Measurements from ENCODE around the gene TMTC1. TPM values are rescaled to one million over a fixed set of nuclear protein-coding genes. Genes with fewer than 3 reads are reported as not detected.
A peak's percentile ranks its signal among the peaks of the same experiment; 100 is the strongest.

TMTC1 gene
- polyA plus RNA-seq, 1 donor (not counting 4 experiments of a cell fraction or from before 2014, with no cell fraction given): 3.7 TPM

DNA sequence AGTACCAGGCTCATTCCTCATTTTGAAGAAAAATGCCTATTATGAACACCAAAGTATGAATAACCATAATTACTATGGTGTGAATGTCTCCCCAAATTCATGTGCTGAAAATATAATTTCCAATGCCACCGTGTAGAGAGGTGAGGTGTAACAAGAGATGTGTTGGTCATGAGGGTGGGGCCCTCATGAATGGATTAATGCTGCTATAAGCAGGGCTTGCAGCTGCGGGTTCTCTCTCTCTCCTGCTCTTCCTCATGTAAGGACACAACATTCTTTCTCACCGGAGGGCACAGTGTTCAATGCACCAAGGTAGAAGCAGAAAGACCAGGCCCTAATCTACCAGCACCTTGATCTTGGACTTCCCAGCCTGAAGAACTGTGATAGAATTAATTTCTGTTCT is 70.0 kb downstream of the TMTC1 start:
- Histone ChIP-seq H2AFZ (ENCODE audit: control insufficient read depth, low read length) (no peak overlapping the region), H3K27ac (ENCODE audit: control insufficient read depth, insufficient read depth, low read length) (peak overlapping the region; percentile 58)
- no peak for TF ChIP-seq CTCF (optimal IDR thresholded peaks at IDR 0.05 in 1 of 3, IDR thresholded peaks at IDR 0.05 in 1 of 3, conservative IDR thresholded peaks at IDR 0.05 in 1 of 3; ENCODE audit: extremely low read depth in 1 of 3, insufficient read depth in 2 of 3, low read length in 3 of 3)

DNA sequence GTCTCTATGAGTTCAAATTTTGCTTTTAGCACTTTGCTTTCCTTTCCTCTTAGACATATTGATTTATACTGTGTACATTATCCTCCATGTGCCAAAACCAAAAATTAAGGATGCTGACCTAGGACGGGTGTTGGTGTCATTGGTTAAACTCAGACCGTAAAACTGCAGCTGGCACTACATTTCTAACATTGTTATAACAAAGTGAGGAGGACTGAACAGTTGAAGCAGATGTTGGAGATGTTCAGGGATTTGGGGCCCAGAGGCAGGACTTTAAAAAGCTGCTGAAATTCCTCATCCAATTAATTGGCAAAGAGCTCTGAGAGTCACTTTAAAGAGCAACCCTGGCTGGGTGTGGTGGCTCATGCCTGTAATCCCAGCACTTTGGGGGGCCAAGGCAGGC is 72.4 kb downstream of the TMTC1 start:
- Histone ChIP-seq H3K27ac (ENCODE audit: control insufficient read depth, insufficient read depth, low read length) (no peak overlapping the region), H2AFZ (ENCODE audit: control insufficient read depth, low read length) (no peak overlapping the region), H3K79me2 (ENCODE audit: control insufficient read depth, insufficient read depth, low read length) (no peaks in the 10 kb centered on the region), H3K4me3 (ENCODE audit: control insufficient read depth in 2 of 3, extremely low read depth in 1 of 3, insufficient read depth in 2 of 3, low read depth in 1 of 3, low read length in 3 of 3) (no peak overlapping the region), H4K20me1 (ENCODE audit: control insufficient read depth, extremely low read depth, insufficient read depth, low read length) (no peaks in the 10 kb centered on the region), H3K27me3 (ENCODE audit: control insufficient read depth, extremely low read depth, insufficient read depth, low read length) (no peaks in the 10 kb centered on the region), H3K9me3 (ENCODE audit: control insufficient read depth, low read depth, low read length) (no peaks in the 10 kb centered on the region), H3K4me1 (ENCODE audit: control insufficient read depth, extremely low read depth, insufficient read depth, low read length) (peaks cover 18% of the 10 kb centered on the region), H3K9me1 (ENCODE audit: control insufficient read depth, extremely low read depth, insufficient read depth, low read length) (no peaks in the 10 kb centered on the region), H3K9ac (ENCODE audit: control insufficient read depth, extremely low read depth, insufficient read depth, low read length) (no peak overlapping the region), H3K4me2 (ENCODE audit: control insufficient read depth, extremely low read depth, insufficient read depth, low read depth, low read length) (no peak overlapping the region), H3K36me3 (ENCODE audit: control insufficient read depth in 2 of 2, extremely low read depth in 1 of 2, insufficient read depth in 2 of 2, low read length in 2 of 2) (no peaks in the 10 kb centered on the region)
- FAIRE-seq (no peak), DNase-seq (ENCODE audit: low read depth, low spot score) (no peak)
- TF ChIP-seq EZH2 (IDR thresholded peaks at IDR 0.05; ENCODE audit: low read length) (no peak), CTCF (optimal IDR thresholded peaks at IDR 0.05 in 1 of 3, IDR thresholded peaks at IDR 0.05 in 1 of 3, conservative IDR thresholded peaks at IDR 0.05 in 1 of 3; ENCODE audit: extremely low read depth in 1 of 3, insufficient read depth in 2 of 3, low read length in 3 of 3) (no peak)
- dilution Hi-C loops (cut with MboI; ENCODE audit: extremely low pct_ligation_motif_present, low sequenced_read_pairs): no loop called here

More for the DNA sequence above, 70.0 kb downstream of the TMTC1 start:
- no peaks in the 10 kb centered on the region for H3K27me3 ChIP-seq (ENCODE audit: control insufficient read depth, extremely low read depth, insufficient read depth, low read length)
- dilution Hi-C loops (cut with MboI; ENCODE audit: extremely low pct_ligation_motif_present, low sequenced_read_pairs): no loop called here
- H3K9me1 ChIP-seq (ENCODE audit: control insufficient read depth, extremely low read depth, insufficient read depth, low read length): no peaks in the 10 kb centered on the region
- no peaks in the 10 kb centered on the region for H3K36me3 ChIP-seq (ENCODE audit: control insufficient read depth in 2 of 2, extremely low read depth in 1 of 2, insufficient read depth in 2 of 2, low read length in 2 of 2)
- no peaks in the 10 kb centered on the region for H4K20me1 ChIP-seq (ENCODE audit: control insufficient read depth, extremely low read depth, insufficient read depth, low read length)
- H3K9me3 ChIP-seq (ENCODE audit: control insufficient read depth, low read depth, low read length): no peaks in the 10 kb centered on the region
- H3K9ac ChIP-seq (ENCODE audit: control insufficient read depth, extremely low read depth, insufficient read depth, low read length): no peak overlapping the region
- H3K4me1 ChIP-seq (ENCODE audit: control insufficient read depth, extremely low read depth, insufficient read depth, low read length): peaks cover 18% of the 10 kb centered on the region
- FAIRE-seq (no peak), DNase-seq (ENCODE audit: low read depth, low spot score) (peak; percentile 15)
- no peaks in the 10 kb centered on the region for H3K79me2 ChIP-seq (ENCODE audit: control insufficient read depth, insufficient read depth, low read length)
- H3K4me2 ChIP-seq (ENCODE audit: control insufficient read depth, extremely low read depth, insufficient read depth, low read depth, low read length): peak overlapping the region; percentile 10
- H3K4me3 ChIP-seq (ENCODE audit: control insufficient read depth in 2 of 3, extremely low read depth in 1 of 3, insufficient read depth in 2 of 3, low read depth in 1 of 3, low read length in 3 of 3): no peak overlapping the region
